ENCODE measurements around the gene SLCO4C1. TPM values are rescaled to one million over a fixed set of nuclear protein-coding genes. Genes with fewer than 3 reads are reported as not detected.

The SLCO4C1 gene
- total and polyA plus RNA-seq, 2 experiments from 2014 or later = not detected

DNA sequence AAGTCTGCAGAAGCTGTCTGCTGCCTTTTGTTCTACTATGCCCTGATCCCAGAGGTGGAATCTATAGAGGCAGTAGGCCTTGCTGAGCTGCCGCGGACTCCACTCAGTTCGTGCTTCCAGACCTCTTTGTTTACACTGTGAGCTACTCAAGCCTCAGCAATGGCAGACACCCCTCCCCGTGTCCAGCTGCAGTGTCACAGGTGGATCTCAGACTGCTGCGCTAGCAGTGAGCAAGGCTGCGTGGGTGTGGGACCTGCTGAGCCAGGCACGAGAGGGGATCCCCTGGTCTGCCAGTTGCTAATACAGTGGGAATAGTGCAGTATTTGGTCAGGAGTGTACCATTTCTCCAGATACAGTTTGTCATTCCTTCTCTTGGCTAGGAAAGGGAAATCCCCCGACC, 99.6 kb downstream of the SLCO4C1 start:
- no peaks in the 10 kb centered on the region for H3K36me3 ChIP-seq
- H3K4me3 ChIP-seq = no peak overlapping the region
- H3K27me3 ChIP-seq = no peaks in the 10 kb centered on the region
- H3K27ac ChIP-seq = no peak overlapping the region
- DNase-seq (ENCODE audit: low read depth in 1 of 2, low spot score in 1 of 2) = no peak
- TF ChIP-seq, protein P1, sequence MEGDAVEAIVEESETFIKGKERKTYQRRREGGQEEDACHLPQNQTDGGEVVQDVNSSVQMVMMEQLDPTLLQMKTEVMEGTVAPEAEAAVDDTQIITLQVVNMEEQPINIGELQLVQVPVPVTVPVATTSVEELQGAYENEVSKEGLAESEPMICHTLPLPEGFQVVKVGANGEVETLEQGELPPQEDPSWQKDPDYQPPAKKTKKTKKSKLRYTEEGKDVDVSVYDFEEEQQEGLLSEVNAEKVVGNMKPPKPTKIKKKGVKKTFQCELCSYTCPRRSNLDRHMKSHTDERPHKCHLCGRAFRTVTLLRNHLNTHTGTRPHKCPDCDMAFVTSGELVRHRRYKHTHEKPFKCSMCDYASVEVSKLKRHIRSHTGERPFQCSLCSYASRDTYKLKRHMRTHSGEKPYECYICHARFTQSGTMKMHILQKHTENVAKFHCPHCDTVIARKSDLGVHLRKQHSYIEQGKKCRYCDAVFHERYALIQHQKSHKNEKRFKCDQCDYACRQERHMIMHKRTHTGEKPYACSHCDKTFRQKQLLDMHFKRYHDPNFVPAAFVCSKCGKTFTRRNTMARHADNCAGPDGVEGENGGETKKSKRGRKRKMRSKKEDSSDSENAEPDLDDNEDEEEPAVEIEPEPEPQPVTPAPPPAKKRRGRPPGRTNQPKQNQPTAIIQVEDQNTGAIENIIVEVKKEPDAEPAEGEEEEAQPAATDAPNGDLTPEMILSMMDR (IDR thresholded peaks at IDR 0.05; ENCODE audit: low read depth, low read length) = no peak
- H3K9me3 ChIP-seq (ENCODE audit: low read depth) = no peaks in the 10 kb centered on the region
- no peaks in the 10 kb centered on the region for H3K4me1 ChIP-seq (ENCODE audit: low read depth)

Other genes starting within 250 kb of the SLCO4C1 start
- gene SLCO6A1, start 202.7 kb upstream of the SLCO4C1 start, total RNA-seq = not detected in 2 replicates
- 0.32 TPM in 1 of 2 replicates, not detected in the other for gene SLCO6A1, start 202.7 kb upstream of the SLCO4C1 start, polyA plus RNA-seq

All from cardiac muscle cell (in vitro differentiated cells and primary cell).